Measurements from ENCODE around the gene SUDS3. TPM values are rescaled to one million over a fixed set of nuclear protein-coding genes. Genes with fewer than 3 reads are reported as not detected.

Gene SUDS3
- total RNA-seq, 1 donor from 2014 or later: 31.0 TPM

DNA sequence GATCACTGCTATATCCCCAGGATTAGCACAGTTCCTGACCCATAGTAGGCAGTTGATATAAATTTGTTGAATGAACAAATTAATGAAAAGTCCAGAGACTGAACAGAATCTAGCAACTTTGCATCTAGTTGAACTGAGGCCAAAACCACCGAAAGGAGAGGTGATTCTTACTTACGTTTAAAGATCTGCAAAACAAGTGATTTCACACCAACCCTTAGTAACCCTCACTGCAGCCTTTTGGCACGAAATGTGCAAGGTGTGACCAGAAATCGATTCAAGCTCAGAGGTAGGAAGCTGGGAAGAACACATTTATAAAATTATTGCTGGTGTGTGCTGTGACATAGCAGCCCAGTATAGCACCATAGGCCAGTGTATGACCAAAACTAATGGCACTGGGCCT lies 70.8 kb downstream of the SUDS3 start:
- Histone ChIP-seq H3K36me3 (ENCODE audit: insufficient read depth, low read length) (no peaks in the 10 kb centered on the region), H3K79me2 (ENCODE audit: insufficient read depth, low read length) (no peaks in the 10 kb centered on the region), H3K9me3 (ENCODE audit: insufficient read depth, low read depth, low read length) (no peaks in the 10 kb centered on the region), H3K27ac (ENCODE audit: low read depth, low read length) (no peak overlapping the region), H3K9ac (ENCODE audit: low read length) (no peak overlapping the region), H2AFZ (ENCODE audit: low read depth, low read length) (no peak overlapping the region), H3K27me3 (ENCODE audit: insufficient read depth, low read length) (no peaks in the 10 kb centered on the region), H3K4me1 (ENCODE audit: insufficient read depth, low read length) (no peaks in the 10 kb centered on the region), H3K4me2 (ENCODE audit: low read length) (no peak overlapping the region), H4K20me1 (ENCODE audit: insufficient read depth, low read length) (no peaks in the 10 kb centered on the region), H3K4me3 (ENCODE audit: insufficient read depth, low read depth, low read length) (no peak overlapping the region)
- Mint-ChIP-seq H3K27ac (ENCODE audit: unreplicated experiment) (no peak overlapping the region), H3K4me1 (ENCODE audit: low read depth, unreplicated experiment) (no peaks in the 10 kb centered on the region), H3K9me3 (ENCODE audit: unreplicated experiment) (no peaks in the 10 kb centered on the region), H3K36me3 (ENCODE audit: low read depth, unreplicated experiment) (no peaks in the 10 kb centered on the region), H3K27me3 (ENCODE audit: low read depth, unreplicated experiment) (peaks cover 5% of the 10 kb centered on the region), H3K4me3 (ENCODE audit: unreplicated experiment) (no peak overlapping the region)
- DNase-seq (ENCODE audit: low read depth) (no peak), FAIRE-seq (no peak)
- TF ChIP-seq EZH2 (IDR thresholded peaks at IDR 0.05; ENCODE audit: insufficient read depth, low read length) (no peak), CTCF (IDR thresholded peaks at IDR 0.05; ENCODE audit: insufficient read depth, low read depth, low read length) (no peak)

GRCh38 chr12:118448341-118448740 lies 72.0 kb downstream of the SUDS3 start:
- TF ChIP-seq EZH2 (IDR thresholded peaks at IDR 0.05; ENCODE audit: insufficient read depth, low read length): no peak
- no peak for TF ChIP-seq CTCF (IDR thresholded peaks at IDR 0.05; ENCODE audit: insufficient read depth, low read depth, low read length)
- FAIRE-seq (no peak), DNase-seq (ENCODE audit: low read depth) (no peak)
- H3K27me3 Mint-ChIP-seq (ENCODE audit: low read depth, unreplicated experiment): peaks cover 5% of the 10 kb centered on the region
- no peaks in the 10 kb centered on the region for H3K4me1 Mint-ChIP-seq (ENCODE audit: low read depth, unreplicated experiment)
- H3K9me3 Mint-ChIP-seq (ENCODE audit: unreplicated experiment): no peaks in the 10 kb centered on the region
- no peak overlapping the region for H3K27ac ChIP-seq (ENCODE audit: low read depth, low read length)
- no peaks in the 10 kb centered on the region for H3K9me3 ChIP-seq (ENCODE audit: insufficient read depth, low read depth, low read length)
- H3K36me3 Mint-ChIP-seq (ENCODE audit: low read depth, unreplicated experiment): no peaks in the 10 kb centered on the region
- no peak overlapping the region for H3K4me3 Mint-ChIP-seq (ENCODE audit: unreplicated experiment)
- H3K27ac Mint-ChIP-seq (ENCODE audit: unreplicated experiment): no peak overlapping the region
- H3K27me3 ChIP-seq (ENCODE audit: insufficient read depth, low read length): no peaks in the 10 kb centered on the region
- H3K79me2 ChIP-seq (ENCODE audit: insufficient read depth, low read length): no peaks in the 10 kb centered on the region
- no peak overlapping the region for H3K4me2 ChIP-seq (ENCODE audit: low read length)
- H3K4me1 ChIP-seq (ENCODE audit: insufficient read depth, low read length): no peaks in the 10 kb centered on the region
- H3K9ac ChIP-seq (ENCODE audit: low read length): no peak overlapping the region
- H2AFZ ChIP-seq (ENCODE audit: low read depth, low read length): no peak overlapping the region
- H3K36me3 ChIP-seq (ENCODE audit: insufficient read depth, low read length): no peaks in the 10 kb centered on the region
- H4K20me1 ChIP-seq (ENCODE audit: insufficient read depth, low read length): no peaks in the 10 kb centered on the region
- no peak overlapping the region for H3K4me3 ChIP-seq (ENCODE audit: insufficient read depth, low read depth, low read length)

GRCh38 chr12:118455327-118455726 lies 79.0 kb downstream of the SUDS3 start:
- Histone ChIP-seq H3K4me3 (ENCODE audit: insufficient read depth, low read depth, low read length) (no peak overlapping the region), H2AFZ (ENCODE audit: low read depth, low read length) (no peak overlapping the region), H3K36me3 (ENCODE audit: insufficient read depth, low read length) (no peaks in the 10 kb centered on the region), H3K9me3 (ENCODE audit: insufficient read depth, low read depth, low read length) (no peaks in the 10 kb centered on the region), H4K20me1 (ENCODE audit: insufficient read depth, low read length) (no peaks in the 10 kb centered on the region), H3K9ac (ENCODE audit: low read length) (no peak overlapping the region), H3K27ac (ENCODE audit: low read depth, low read length) (no peak overlapping the region), H3K27me3 (ENCODE audit: insufficient read depth, low read length) (no peaks in the 10 kb centered on the region), H3K4me1 (ENCODE audit: insufficient read depth, low read length) (no peaks in the 10 kb centered on the region), H3K79me2 (ENCODE audit: insufficient read depth, low read length) (no peaks in the 10 kb centered on the region), H3K4me2 (ENCODE audit: low read length) (no peak overlapping the region)
- no peak overlapping the region for H3K27ac Mint-ChIP-seq (ENCODE audit: unreplicated experiment)
- peaks cover 8% of the 10 kb centered on the region for H3K9me3 Mint-ChIP-seq (ENCODE audit: unreplicated experiment)
- no peaks in the 10 kb centered on the region for H3K36me3 Mint-ChIP-seq (ENCODE audit: low read depth, unreplicated experiment)
- H3K4me1 Mint-ChIP-seq (ENCODE audit: low read depth, unreplicated experiment): peaks cover 3% of the 10 kb centered on the region
- TF ChIP-seq EZH2 (IDR thresholded peaks at IDR 0.05; ENCODE audit: insufficient read depth, low read length): no peak
- TF ChIP-seq CTCF (IDR thresholded peaks at IDR 0.05; ENCODE audit: insufficient read depth, low read depth, low read length): no peak
- no peak overlapping the region for H3K4me3 Mint-ChIP-seq (ENCODE audit: unreplicated experiment)
- DNase-seq (ENCODE audit: low read depth): no peak
- FAIRE-seq: no peak
- H3K27me3 Mint-ChIP-seq (ENCODE audit: low read depth, unreplicated experiment): peaks cover 3% of the 10 kb centered on the region

Data from astrocyte (in vitro differentiated cells and primary cell).